Ishikawa (cell line): ENCODE results near the gene MYEOV.

ENCODE experiments used
- CEBPB ChIP-seq: IDR thresholded peaks from 2 replicates; pipeline ENCODE4 v1.6.1; 2012
- CREB1 ChIP-seq: IDR thresholded peaks from 2 replicates; pipeline ENCODE4 v1.6.1; 2012; ENCODE audit warnings: low read depth
- EGR1 ChIP-seq: IDR thresholded peaks from 2 replicates; pipeline ENCODE4 v1.6.1; 2012
- EP300 ChIP-seq: IDR thresholded peaks from 2 replicates; pipeline ENCODE4 v1.6.1; 2012; ENCODE audit warnings: borderline replicate concordance
- FOXM1 ChIP-seq: IDR thresholded peaks from 2 replicates; pipeline ENCODE4 v1.6.1; 2012; ENCODE audit warnings: low read depth, borderline replicate concordance
- RAD21 ChIP-seq: IDR thresholded peaks from 2 replicates; pipeline ENCODE4 v1.6.1; 2012; ENCODE audit warnings: low read depth

DNA sequence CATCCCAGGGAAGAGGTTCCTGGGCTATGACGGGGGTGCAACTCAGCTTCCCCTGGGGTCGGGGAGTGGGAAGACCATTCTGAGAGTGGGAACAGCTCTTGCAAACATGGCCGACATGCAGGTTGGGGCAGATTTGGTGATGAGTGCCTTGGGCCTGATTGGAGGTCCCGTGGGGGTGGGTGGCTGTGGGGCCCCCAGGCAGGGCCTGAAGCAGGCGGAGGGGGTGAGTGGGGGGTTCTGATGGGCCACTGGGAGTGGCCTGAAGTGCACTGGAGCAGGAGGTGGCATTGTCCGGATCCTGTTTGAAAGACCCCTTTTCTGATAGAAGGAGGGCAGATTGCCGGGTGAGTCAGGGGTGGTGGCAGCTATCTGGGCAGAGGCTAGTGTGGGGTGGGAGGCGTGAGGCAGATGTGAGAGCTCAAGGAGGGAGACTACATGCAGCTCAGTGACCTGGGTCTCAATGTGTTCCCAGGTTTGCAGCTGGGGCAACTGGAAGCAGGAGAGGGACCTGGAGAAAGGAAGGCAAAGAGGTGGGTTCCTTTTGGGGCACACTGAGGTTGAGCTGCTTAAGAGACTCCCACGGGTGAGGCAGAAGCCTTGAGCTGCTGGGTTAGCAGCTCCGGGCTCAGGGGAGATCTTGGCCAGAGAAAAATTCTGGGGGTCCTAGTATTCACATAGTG is 15.1 kb downstream of the MYEOV start:
- no peak for TF ChIP-seq FOXM1
- no peak for TF ChIP-seq CREB1
- no peak for TF ChIP-seq EGR1
- no peak for TF ChIP-seq RAD21
- TF ChIP-seq CEBPB: no peak
- no peak for TF ChIP-seq EP300
